ENCODE measurements around the gene CHL1. TPM values are rescaled to one million over a fixed set of nuclear protein-coding genes. Genes with fewer than 3 reads are reported as not detected.

CHL1 gene
- total and polyA plus RNA-seq, 12 donors = 0.55 to 28.8 (median 2.2) TPM

DNA sequence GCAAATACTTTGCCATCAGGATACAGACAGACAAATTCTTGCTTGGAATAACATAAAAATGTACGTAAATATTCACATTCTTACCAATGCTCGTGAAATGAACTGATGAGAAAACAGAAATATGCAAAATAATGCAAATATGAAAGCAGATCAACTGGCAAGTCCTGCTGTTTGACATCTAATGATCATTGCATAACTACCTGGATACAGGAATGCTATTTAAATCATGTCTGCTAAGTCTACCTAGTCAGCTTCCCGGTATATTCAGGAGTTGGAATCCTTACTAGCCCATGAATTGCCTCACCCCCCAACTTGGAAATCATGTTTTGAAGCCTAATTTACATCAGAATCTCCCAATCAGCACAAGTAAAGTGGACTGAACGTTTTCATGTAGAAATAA lies 230.6 kb downstream of the CHL1 start:
- TF ChIP-seq, protein P1, sequence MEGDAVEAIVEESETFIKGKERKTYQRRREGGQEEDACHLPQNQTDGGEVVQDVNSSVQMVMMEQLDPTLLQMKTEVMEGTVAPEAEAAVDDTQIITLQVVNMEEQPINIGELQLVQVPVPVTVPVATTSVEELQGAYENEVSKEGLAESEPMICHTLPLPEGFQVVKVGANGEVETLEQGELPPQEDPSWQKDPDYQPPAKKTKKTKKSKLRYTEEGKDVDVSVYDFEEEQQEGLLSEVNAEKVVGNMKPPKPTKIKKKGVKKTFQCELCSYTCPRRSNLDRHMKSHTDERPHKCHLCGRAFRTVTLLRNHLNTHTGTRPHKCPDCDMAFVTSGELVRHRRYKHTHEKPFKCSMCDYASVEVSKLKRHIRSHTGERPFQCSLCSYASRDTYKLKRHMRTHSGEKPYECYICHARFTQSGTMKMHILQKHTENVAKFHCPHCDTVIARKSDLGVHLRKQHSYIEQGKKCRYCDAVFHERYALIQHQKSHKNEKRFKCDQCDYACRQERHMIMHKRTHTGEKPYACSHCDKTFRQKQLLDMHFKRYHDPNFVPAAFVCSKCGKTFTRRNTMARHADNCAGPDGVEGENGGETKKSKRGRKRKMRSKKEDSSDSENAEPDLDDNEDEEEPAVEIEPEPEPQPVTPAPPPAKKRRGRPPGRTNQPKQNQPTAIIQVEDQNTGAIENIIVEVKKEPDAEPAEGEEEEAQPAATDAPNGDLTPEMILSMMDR (IDR thresholded peaks at IDR 0.05) = no peak
- H3K9me3 ChIP-seq = no peaks in the 10 kb centered on the region
- WGBS, 2 donors = 62 to 65% methylated on average over 4 of the region's 4 CpGs
- no peak overlapping the region for H3K27ac ChIP-seq
- H3K36me3 ChIP-seq = no peaks in the 10 kb centered on the region
- no peak for ATAC-seq
- no peak for DNase-seq
- intact Hi-C loops (cut with DNase I) = no loop called here
- no peak overlapping the region for H3K4me3 ChIP-seq
- H3K27me3 ChIP-seq = no peaks in the 10 kb centered on the region
- no peaks in the 10 kb centered on the region for H3K4me1 ChIP-seq

DNA sequence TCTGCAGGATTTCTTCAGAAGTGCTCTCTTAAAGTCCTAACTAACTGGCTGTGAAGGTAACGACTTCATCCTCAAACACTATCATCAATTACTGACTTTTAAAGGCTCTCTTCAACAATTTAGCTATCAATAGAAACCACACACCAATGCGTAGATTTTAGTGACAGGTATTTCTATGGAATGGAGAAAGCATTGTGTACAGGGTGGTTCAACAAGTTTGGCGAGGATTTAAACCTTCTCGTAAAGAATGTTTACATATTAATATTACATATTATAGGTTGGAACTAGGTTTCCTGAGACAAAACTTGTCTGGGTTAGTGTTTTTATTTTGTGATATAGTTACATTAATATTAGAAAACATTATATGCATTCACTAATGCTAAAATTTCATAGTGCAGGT lies 233.6 kb downstream of the CHL1 start:
- Histone ChIP-seq H3K4me3 (no peak overlapping the region), H3K36me3 (no peaks in the 10 kb centered on the region), H3K9me3 (no peaks in the 10 kb centered on the region), H3K27ac (no peak overlapping the region), H3K27me3 (peaks cover 0 to 6% (median 0%) of the 10 kb centered on the region in 7 donors), H3K4me1 (no peaks in the 10 kb centered on the region)
- intact Hi-C loops (cut with DNase I) = no loop called here
- no peak for DNase-seq
- TF ChIP-seq, protein P1 (IDR thresholded peaks at IDR 0.05) = no peak
- no peak for ATAC-seq
- WGBS, 2 donors = 86 to 89% methylated on average over 4 of the region's 4 CpGs

DNA sequence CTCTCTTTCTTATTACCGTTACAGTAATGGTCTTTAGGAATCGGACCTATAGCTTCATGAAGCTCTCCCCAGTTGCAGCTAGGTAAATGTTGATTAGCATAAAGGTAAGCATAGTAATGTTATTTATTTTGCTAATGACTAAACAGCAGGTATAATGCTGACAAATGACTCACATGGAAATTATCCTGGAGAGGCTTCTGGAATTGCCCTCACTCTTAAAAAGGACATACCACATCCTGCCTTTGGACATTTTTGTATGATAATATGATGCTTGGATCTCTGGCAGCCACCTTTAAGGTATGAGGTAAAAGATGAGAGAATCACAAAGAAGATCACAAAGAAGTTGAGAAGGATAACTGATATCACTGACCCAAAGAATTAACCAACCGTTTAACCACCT lies 238.6 kb downstream of the CHL1 start:
- TF ChIP-seq, protein P1 (IDR thresholded peaks at IDR 0.05) = no peak
- Histone ChIP-seq H3K4me3 (no peak overlapping the region), H3K27ac (no peak overlapping the region), H3K36me3 (no peaks in the 10 kb centered on the region), H3K4me1 (no peaks in the 10 kb centered on the region), H3K27me3 (peaks cover 0 to 6% (median 0%) of the 10 kb centered on the region in 7 donors), H3K9me3 (no peaks in the 10 kb centered on the region)
- no peak for DNase-seq
- no peak for ATAC-seq
- WGBS, 2 donors = 33 to 40% methylated on average over 3 of the region's 3 CpGs
- intact Hi-C loops (cut with DNase I) = no loop called here

DNA sequence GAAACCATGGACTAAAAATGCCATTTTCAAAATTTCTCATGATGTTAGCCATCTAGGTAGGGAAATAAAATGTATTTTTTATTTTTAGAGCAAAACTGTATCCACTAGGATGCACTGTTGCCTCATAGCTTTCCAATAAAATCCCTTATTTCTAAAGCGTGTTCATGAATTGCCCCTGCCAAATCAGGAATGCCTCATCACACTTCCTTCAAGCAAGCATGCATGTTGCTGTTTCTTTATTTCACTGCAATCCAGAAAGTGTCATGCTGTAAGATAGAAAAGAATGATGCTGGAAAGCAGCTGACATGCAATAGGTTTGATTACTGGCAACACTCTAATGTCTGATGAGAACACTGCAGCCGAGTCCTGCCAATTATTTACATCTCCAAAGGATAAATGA lies 239.5 kb downstream of the CHL1 start:
- DNase-seq = no peak
- TF ChIP-seq, protein P1 (IDR thresholded peaks at IDR 0.05) = no peak
- Histone ChIP-seq H3K4me1 (no peaks in the 10 kb centered on the region), H3K27me3 (peaks cover 0 to 6% (median 0%) of the 10 kb centered on the region in 7 donors), H3K27ac (no peak overlapping the region), H3K9me3 (no peaks in the 10 kb centered on the region), H3K36me3 (no peaks in the 10 kb centered on the region), H3K4me3 (no peak overlapping the region)
- ATAC-seq = no peak
- intact Hi-C loops (cut with DNase I) = no loop called here
- 52 to 63% methylated on average over 2 of the region's 2 CpGs for WGBS, 2 donors
